HPDE6-E6E7 (cell line): ENCODE data around the gene AZU1.

Experiments used
- DNase-seq: peaks from one replicate; pipeline ENCODE4 v3.0.0; 2011; ENCODE audit warnings: missing footprints; ENCODE audit errors: extremely low spot score

The AZU1 gene

GRCh38 chr19:854549-854948, 26.9 kb downstream of the AZU1 start:
- no peak for DNase-seq

DNA sequence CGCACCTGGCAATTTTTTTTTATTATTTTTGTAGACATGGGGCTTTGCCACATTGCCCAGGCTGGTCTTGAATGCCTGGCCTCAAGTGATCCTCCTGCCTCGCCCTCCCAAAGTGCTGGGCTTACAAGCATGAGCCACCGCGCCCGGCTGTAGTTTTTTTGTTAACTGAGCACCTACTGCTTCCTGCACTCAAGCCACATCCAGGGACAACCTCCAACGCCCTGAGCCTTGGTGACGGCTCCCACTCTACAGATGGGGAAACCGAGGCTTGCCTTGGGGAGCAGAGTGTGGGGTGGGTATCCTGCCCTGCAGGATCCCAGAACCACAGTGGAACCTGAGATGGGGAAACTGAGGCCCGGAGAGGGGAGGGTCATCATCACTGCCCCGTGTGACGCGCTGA, 27.5 kb downstream of the AZU1 start:
- DNase-seq, result no peak

GRCh38 chr19:855566-856120, 28.0 kb downstream of the AZU1 start:
- no peak for DNase-seq

GRCh38 chr19:858284-858683, 30.6 kb downstream of the AZU1 start:
- DNase-seq, result no peak

- no peak for DNase-seq
These were observed 31.5 kb downstream of the AZU1 start, which contains the start of gene CFD for GRCh38 chr19:858868-859843. Gene CFD, plus strand, starts transcription at chr19:859664. Its CDS starts 26 bp downstream, at chr19:859690.

DNA sequence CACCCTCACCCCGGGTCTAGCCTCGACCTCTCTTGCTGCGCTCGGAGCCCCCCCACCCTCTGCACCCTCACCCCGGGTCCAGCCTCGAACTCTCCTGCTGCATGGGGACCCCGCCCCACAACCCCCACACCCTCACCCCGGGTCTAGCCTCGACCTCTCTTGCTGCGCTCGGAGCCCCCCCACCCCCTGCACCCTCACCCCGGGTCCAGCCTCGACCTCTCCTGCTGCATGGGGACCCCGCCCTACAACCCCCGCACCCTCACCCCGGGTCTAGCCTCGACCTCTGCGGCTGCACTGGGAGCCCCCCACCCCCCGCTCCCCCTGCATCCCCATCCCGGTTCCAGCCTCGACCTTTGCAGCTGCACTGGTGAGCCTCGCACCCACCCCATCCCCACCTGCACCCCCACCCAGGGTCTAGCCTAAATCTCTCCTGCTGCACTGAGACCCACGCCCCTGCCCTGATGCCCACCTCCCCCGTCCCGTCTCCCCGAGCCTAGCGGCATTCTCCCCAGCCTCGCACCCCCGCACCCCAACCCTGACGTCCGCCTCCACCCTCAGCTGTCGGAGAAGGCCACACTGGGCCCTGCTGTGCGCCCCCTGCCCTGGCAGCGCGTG, 33.6 kb downstream of the AZU1 start:
- no peak for DNase-seq

DNA sequence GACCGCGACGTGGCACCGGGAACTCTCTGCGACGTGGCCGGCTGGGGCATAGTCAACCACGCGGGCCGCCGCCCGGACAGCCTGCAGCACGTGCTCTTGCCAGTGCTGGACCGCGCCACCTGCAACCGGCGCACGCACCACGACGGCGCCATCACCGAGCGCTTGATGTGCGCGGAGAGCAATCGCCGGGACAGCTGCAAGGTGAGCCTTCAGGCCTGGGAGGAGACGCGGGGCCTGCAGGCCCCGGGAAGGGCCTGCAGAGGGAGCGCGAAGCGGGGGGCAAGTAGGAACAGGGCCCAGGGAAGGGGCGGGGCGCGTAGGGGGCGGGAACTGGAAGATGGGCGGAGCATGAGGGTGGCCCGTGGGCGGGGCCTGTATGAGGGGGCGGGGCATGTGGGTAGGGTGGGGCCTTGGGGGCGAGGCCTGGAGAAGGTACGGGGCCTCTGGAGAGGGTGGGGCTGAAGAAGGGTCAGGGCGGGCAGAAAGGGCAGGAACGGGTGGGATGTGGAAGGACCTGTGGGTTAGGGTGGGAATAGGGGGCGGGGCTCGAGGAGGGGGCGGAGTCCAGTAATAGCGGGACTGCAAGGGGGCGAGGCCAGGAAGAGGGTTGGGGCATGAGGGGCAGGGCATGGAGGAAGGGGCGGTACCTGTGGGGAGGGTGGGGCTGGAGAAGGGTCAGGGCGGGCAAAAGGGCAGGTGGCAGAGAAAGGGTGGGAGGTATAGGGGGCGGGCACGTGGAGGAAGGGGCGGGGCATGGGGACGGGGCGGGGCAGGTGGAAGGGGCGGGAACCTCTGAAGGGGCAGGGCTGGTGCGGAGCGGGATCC, 34.3 kb downstream of the AZU1 start:
- DNase-seq, result no peak

DNA sequence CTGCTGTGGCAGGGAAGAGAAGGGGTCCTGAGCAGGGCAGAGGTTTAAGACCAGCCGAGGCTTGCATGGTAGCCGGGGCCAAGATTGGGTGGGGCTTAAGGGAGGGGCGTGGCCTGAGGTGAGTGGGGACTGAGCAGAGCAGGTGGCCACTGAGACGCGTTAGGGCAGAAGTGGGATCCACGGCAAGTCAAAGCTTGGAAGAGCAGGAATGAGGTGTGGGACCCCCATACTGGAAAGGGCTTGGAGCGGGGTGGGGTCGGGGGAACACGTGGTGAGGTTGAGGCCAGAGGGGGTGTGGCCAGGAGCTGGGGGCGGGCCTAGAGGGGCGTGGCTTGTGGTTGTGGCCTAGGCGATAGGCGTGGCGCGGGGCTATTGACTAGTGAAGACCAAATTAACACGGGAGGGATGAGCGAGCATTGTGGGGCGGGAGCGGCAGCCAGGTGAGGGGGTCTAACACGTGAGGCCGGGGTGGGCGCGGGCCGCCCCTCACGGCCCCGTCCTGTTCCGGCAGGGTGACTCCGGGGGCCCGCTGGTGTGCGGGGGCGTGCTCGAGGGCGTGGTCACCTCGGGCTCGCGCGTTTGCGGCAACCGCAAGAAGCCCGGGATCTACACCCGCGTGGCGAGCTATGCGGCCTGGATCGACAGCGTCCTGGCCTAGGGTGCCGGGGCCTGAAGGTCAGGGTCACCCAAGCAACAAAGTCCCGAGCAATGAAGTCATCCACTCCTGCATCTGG, 35.1 kb downstream of the AZU1 start:
- no peak for DNase-seq

GRCh38 chr19:863315-863620, 35.6 kb downstream of the AZU1 start:
- no peak for DNase-seq

GRCh38 chr19:866769-867300, 39.2 kb downstream of the AZU1 start:
- DNase-seq, result no peak

- no peak for DNase-seq
These were observed 39.7 kb downstream of the AZU1 start for GRCh38 chr19:867301-867793.

DNA sequence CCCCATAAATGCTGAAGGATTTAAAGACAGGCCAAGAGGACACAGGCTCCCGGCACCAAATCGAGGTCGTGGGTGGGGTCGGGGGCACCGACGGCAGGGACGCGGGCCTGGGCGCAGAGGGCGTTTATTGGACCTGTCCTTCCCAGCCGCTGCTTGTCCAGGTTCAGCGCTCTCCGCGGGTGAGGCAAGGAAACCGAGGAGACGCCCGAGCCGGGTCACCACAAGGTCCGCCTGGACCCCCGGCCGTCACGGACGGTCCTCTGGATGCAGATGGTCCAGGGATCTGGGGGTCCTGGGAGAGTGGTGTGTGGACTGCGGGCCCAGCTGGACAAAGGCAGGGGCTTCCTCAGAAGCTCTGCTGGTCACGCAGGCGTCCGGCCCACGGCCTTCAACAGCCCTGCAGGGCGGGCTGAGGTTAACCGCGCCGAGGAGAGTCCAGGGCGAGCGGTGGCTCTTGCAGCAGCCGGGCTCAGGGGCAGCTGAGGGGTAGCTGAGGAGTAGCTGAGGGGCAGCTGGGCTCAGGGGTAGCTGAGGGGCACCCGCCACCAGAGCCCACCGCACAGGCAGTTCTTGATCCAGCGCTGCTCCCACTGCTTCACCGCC, 40.3 kb downstream of the AZU1 start:
- no peak for DNase-seq

GRCh38 chr19:868458-869244, 41.0 kb downstream of the AZU1 start:
- DNase-seq, result no peak

DNA sequence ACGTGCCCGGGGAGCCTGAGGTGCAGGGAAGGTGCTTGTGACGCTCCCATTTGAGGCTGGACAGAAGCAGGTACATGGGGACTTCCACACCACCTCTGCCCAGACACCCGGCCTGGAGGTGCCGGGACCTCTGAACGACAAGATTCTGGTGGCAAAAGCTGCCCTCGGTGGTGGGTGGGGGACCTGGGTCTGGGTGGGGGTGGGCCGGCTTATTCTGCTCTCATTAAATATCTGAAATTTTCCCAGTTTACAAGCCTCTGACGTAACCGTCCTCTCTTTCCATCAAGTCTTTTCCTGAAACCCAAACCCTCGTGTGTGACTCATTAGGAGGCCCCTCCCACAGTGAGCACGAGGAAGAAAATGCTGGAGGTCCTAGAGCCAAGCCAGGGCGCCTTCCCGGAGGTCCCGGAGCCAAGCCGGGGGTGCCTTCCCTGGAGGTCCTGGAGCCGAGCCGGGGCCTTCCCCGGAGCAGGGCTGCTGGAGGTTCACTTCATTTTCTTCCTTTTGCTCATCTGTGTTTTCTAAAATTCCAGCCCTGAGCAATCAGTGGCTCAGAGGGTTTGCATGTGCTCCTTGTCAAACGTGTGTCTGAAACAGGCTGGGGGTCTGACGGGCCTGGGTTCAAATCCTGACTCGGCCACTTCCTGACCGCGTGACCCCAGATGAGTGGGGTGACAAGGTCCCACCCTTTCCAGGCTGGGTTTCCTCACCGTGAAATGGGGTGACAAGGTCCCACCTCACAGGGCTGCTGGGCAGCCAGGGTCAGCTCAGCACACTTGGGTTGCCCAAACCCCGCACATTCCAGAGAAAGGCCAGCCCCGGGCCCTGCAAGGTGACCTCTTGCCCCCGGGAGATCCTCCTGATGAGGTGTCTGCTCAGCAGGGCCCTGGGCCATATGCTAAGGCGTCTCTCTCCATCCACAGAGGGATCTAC, 41.9 kb downstream of the AZU1 start:
- peak; percentile 70 for DNase-seq

GRCh38 chr19:870314-870713, 42.7 kb downstream of the AZU1 start:
- DNase-seq, result no peak

- no peak for DNase-seq
These were observed 43.3 kb downstream of the AZU1 start for GRCh38 chr19:870963-871401.

GRCh38 chr19:871446-872265, 44.0 kb downstream of the AZU1 start:
- DNase-seq, result no peak
